Glomerular visceral epithelial cell (primary cell): ENCODE measurements around the gene DYNC1I2.
A peak's percentile ranks its signal among the peaks of the same experiment; 100 is the strongest.
"Not testable (repeated sequence)": the region's sequence is repeated elsewhere in the genome, so short reads cannot be mapped to it uniquely, and the experiment has no call there.

Experiments used
- DNase-seq: peaks from one replicate; pipeline ENCODE4 v3.0.0-alpha.2; 2016; ENCODE audit errors: extremely low spot score

The DYNC1I2 gene

GRCh38 chr2:171712051-171712450 is 24.8 kb downstream of the DYNC1I2 start:
- DNase-seq = peak; percentile 28

GRCh38 chr2:171718720-171719119 is 31.5 kb downstream of the DYNC1I2 start:
- no peak for DNase-seq

GRCh38 chr2:171719660-171720059 is 32.4 kb downstream of the DYNC1I2 start:
- DNase-seq = no peak

- DNase-seq = peak; percentile 23
Observed at GRCh38 chr2:171723716-171724683, 36.7 kb downstream of the DYNC1I2 start.

DNA sequence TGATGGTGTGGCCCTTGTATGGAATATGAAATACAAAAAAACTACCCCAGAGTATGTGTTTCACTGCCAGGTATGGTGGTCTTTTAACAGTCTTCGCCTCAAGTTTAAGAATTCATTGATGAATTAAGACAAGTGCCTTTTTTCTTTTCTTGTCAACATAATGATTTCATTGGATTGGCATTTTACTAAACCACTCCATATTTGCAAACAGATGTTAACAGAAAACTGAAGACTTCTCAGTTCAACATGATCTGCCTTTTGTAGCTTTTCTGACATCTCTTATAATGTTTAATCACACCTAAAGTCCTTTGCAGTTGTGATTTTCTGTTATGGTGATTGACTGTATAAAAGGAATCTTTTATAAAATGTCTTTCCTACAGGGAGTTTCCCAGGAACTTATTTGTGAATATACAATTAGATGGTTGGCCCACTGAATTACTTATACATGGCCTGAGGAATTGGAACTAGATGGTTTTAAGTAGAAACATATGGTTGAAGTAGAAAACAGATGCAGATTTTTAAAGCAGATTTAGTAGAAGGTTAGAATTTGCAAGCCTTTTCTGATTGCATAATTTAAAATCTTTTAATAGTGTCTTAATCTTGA is 39.7 kb downstream of the DYNC1I2 start:
- no peak for DNase-seq

DNA sequence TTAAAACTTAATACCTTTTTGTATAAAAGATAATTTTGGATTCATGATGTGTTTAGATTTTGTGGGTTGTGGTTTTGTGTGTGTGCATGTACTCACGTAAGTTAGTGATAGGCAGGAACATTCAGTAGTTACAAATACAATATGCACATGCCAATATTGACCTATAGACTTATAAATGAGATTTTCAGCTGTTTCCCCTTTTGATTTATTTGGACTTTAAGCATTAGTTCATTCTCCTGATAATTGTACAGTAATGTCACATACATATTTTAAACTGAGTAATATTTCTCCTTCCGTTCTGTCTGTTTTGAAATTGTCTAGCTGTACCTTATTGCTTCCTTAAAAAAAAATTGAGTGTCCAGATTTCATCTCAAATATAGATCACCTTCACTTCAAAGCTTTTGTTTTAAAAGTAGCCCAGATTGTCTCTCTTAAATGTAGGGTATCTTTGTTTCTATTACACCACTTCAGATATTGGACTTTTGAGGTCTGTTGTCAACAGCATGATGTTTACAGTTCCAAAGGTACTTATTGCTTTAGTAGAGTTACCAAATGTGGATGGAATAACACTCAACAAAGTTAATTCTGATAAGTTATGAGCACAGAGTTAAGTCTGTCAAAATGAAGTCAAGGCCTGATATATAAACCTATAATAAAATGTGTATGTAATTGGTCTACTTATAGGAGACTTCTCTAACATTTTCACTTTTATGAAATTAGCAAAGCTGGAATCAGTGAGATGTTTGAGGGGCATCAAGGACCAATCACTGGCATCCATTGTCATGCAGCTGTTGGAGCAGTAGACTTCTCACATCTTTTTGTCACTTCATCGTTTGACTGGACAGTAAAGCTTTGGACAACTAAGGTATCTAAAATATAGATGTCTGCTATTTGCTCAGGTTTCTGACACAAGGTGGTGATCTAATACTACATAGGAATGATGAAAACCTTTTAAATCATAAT is 42.0 kb downstream of the DYNC1I2 start:
- no peak for DNase-seq

- no peak for DNase-seq
Observed at GRCh38 chr2:171729952-171730317, 42.7 kb downstream of the DYNC1I2 start.

GRCh38 chr2:171735991-171736710 is 48.9 kb downstream of the DYNC1I2 start:
- DNase-seq = no peak

DNA sequence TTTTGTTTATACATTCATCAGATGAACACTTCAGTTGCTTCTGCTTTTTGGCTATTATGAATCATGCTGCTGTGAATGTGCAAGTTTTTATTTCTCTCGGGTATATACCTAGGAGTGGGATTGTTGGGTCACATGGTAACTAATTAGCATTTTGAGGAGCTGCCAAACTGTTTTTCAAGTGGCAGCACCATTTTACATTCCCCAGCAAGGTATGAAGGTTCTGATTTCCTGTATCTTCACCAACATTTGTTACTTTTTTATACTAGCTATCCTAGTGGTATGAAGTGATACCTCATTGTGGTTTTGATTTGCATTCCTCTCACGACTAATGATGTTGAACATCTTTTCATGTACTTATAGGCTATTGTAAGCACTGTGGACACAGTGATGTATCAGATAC is 53.9 kb downstream of the DYNC1I2 start:
- DNase-seq = peak; percentile 43

GRCh38 chr2:171742760-171743159 is 55.5 kb downstream of the DYNC1I2 start:
- no peak for DNase-seq

- DNase-seq = no peak
Observed at GRCh38 chr2:171745141-171745540, 57.9 kb downstream of the DYNC1I2 start.

GRCh38 chr2:171745806-171746205 is 58.5 kb downstream of the DYNC1I2 start:
- DNase-seq = no peak

- DNase-seq = no peak
Observed at GRCh38 chr2:171747371-171747770, 60.1 kb downstream of the DYNC1I2 start.

DNA sequence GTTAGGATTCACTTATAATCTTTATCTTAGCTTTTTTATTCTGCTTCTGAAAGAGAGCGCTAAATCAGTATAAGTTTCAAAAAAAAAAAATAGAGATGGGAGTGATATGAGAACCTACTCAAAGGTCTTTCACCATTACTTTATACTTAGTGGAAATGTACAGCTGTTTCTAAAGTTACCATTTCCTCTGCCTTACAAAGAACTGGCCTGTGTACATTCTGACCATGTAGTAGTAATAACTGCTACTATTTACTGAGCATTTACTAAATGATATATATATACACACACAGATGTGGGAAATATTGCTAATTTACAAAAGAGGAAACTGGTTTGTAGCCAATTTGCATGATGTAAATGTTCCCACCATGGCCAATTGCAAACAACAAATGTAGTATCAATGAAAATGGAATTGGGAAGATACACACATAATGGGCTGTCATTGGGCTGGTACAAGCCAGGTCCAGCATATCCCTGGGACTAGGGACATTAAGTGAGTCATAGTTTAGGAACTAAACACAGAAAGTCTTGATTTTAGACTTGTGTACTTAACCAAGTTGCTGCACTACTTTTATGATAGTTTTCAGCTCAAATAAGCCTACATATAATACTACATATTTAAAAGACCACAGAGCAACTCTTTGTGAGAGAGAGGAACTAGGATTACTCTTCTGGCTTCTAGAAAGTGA is 67.1 kb downstream of the DYNC1I2 start:
- no peak for DNase-seq

DNA sequence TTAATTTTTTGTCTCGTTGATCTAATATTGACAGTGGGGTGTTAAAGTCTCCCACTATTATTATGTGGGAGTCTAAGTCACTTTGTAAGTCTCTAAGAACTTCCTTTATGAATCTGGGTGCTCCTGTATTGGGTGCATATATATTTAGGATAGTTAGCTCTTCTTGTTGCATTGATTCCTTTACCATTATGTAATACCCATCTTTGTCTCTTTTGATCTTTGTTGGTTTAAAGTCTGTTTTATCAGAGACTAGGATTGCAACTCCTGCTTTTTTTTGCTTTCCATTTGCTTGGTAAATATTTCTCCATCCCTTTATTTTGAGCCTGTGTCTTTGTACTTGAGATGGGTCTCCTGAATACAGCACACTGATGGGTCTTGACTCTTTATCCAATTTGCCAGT is 71.5 kb downstream of the DYNC1I2 start:
- not testable (repeated sequence) for DNase-seq

- DNase-seq = peak; percentile 92
Observed at GRCh38 chr2:171761176-171761575, 73.9 kb downstream of the DYNC1I2 start.

GRCh38 chr2:171762879-171763573 is 75.8 kb downstream of the DYNC1I2 start:
- peak; percentile 33 for DNase-seq

DNA sequence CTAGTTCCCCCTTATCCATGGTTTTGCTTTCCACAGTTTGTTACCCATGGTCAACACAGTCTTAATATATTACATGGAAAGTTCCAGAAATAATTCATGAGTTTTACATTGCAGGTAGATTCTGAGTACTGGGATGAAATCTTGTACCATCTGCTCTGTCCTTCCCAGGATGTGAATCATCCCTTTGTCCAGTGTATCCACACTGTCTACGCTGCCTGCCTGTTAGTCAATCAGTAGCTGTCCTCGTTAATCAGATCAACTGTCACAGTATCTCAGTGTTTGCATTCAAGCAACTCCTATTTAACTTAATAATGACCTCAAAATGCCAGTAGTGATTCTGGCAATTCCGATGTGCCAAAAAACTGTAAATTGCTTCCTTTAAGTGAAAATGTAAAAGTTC is 76.3 kb downstream of the DYNC1I2 start:
- peak; percentile 26 for DNase-seq

- DNase-seq = no peak
Observed at GRCh38 chr2:171771463-171771862, 84.2 kb downstream of the DYNC1I2 start.

GRCh38 chr2:171772373-171772772 is 85.1 kb downstream of the DYNC1I2 start:
- no peak for DNase-seq
